A549 (cell line): ENCODE measurements around the gene FRMD8. TPM values are rescaled to one million over a fixed set of nuclear protein-coding genes. Genes with fewer than 3 reads are reported as not detected.

Source experiments
- ATAC-seq, 2 experiments: fragments of 200-7000 bp in 1 of 2; fragments of >200 bp in 1 of 2; cut with Nextera tagmentation in 1 of 2; cut with Tn5 transposase in 1 of 2; 3 replicates each; pipeline versions ENCODE4 v1.8.0 to v1.9.1; 2018 to 2020; ENCODE audit warnings: mild to moderate bottlenecking in 1 of 2, moderate library complexity in 1 of 2
- CTCF ChIA-PET: fragments of 300-600 bp; sonication (Branson Sonifier 250); formaldehyde crosslinking; extraction: SDS; loops from one replicate; lab custom pipeline; 2021; ENCODE audit warnings: antibody characterized with exemption, inconsistent platforms; lab: Yijun Ruan, JAX
- POLR2A ChIA-PET: fragments of 350-600 bp; formaldehyde crosslinking; extraction: SDS; loops from one replicate; lab custom pipeline; 2021; ENCODE audit warnings: antibody characterized with exemption, inconsistent platforms; lab: Yijun Ruan, JAX
- DNase-seq, 2 experiments: peaks; one replicate each; pipeline versions ENCODE4 v3.0.0 to v3.0.0-alpha.2; 2011 to 2016; ENCODE audit warnings: low read depth in 1 of 2, low spot score in 1 of 2
- FAIRE-seq: peaks from 2 replicates; lab custom pipeline; 2011; peaks lifted over from hg19 to GRCh38; lab: Jason Lieb, UNC
- H3K27ac ChIP-seq, 2 experiments: fragments of >200 bp; sonication (Bioruptor Twin); formaldehyde crosslinking; 3 replicates each; pipeline ENCODE4 v1.5.1; 2016 to 2017
- H3K4me1 ChIP-seq: fragments of >200 bp; sonication (Bioruptor Twin); formaldehyde crosslinking; 3 replicates; pipeline ENCODE4 v1.6.1; 2016
- H3K4me2 ChIP-seq: fragments of >200 bp; sonication (Bioruptor Twin); formaldehyde crosslinking; 3 replicates; pipeline ENCODE4 v1.6.1; 2016
- H3K4me3 ChIP-seq: fragments of >200 bp; sonication (Bioruptor Twin); formaldehyde crosslinking; 3 replicates; pipeline ENCODE4 v1.5.1; 2016
- H3K9me3 ChIP-seq: fragments of >200 bp; sonication (Bioruptor Twin); formaldehyde crosslinking; 3 replicates; pipeline ENCODE4 v1.6.1; 2016
- ATOH8 ChIP-seq: fragments of 250-450 bp; sonication (Bioruptor Pico); IDR thresholded peaks from 2 replicates; pipeline ENCODE4 v1.5.0; 2020; ENCODE audit warnings: low read depth, mild to moderate bottlenecking, moderate library complexity
- BHLHE40 ChIP-seq: IDR thresholded peaks from 2 replicates; pipeline ENCODE4 v1.6.1; 2012; ENCODE audit warnings: low read depth, low read length, inconsistent platforms
- CBX2 ChIP-seq: fragments of 200-600 bp; sonication (generic); IDR thresholded peaks from 2 replicates; pipeline ENCODE4 v1.6.1; 2016; ENCODE audit warnings: low read depth, mild to moderate bottlenecking, borderline replicate concordance
- CBX8 ChIP-seq: fragments of 200-600 bp; sonication (generic); IDR thresholded peaks from 2 replicates; pipeline ENCODE4 v1.6.1; 2016
- CEBPB ChIP-seq, 2 experiments: fragments of >200 bp in 1 of 2; sonication (Bioruptor Twin) in 1 of 2; formaldehyde crosslinking in 1 of 2; IDR thresholded peaks; 2 replicates each; pipeline ENCODE4 v1.6.1; 2012 to 2016
- CHD4 ChIP-seq: fragments of 200-600 bp; sonication (generic); IDR thresholded peaks from 2 replicates; pipeline ENCODE4 v1.6.1; 2016; ENCODE audit warnings: antibody characterized with exemption, mild to moderate bottlenecking, borderline replicate concordance
- CTCF ChIP-seq: fragments of >200 bp; sonication (Bioruptor Twin); formaldehyde crosslinking; IDR thresholded peaks from 3 replicates; pipeline ENCODE4 v1.5.1; 2016
- ELK1 ChIP-seq: fragments of 150-350 bp; IDR thresholded peaks from 2 replicates; pipeline ENCODE4 v1.6.1; 2014; ENCODE audit warnings: low read depth, mild to moderate bottlenecking, low read length
- ESRRA ChIP-seq: fragments of 150-350 bp; IDR thresholded peaks from 2 replicates; pipeline ENCODE4 v1.6.1; 2014; ENCODE audit warnings: mild to moderate bottlenecking, low read length, borderline replicate concordance
- FOSB ChIP-seq: fragments of 250-450 bp; sonication (Bioruptor Pico); IDR thresholded peaks from 2 replicates; pipeline ENCODE4 v1.5.0; 2020; ENCODE audit warnings: mild to moderate bottlenecking, moderate library complexity
- FOXS1 ChIP-seq: fragments of 250-450 bp; sonication (Bioruptor Pico); IDR thresholded peaks from 2 replicates; pipeline ENCODE4 v1.5.0; 2020; ENCODE audit warnings: mild to moderate bottlenecking, moderate library complexity
- HDAC2 ChIP-seq: fragments of 200-600 bp; sonication (generic); IDR thresholded peaks from 2 replicates; pipeline ENCODE4 v1.6.1; 2016
- HES2 ChIP-seq: fragments of >200 bp; sonication (Bioruptor Twin); formaldehyde crosslinking; IDR thresholded peaks from 2 replicates; pipeline ENCODE4 v1.6.1; 2016
- HOXA7 ChIP-seq: fragments of 250-450 bp; sonication (Bioruptor Pico); IDR thresholded peaks from 2 replicates; pipeline ENCODE4 v1.5.0; 2020; ENCODE audit warnings: mild to moderate bottlenecking, moderate library complexity
- HOXB13 ChIP-seq: fragments of 250-450 bp; sonication (Bioruptor Pico); IDR thresholded peaks from 2 replicates; pipeline ENCODE4 v1.5.0; 2020; ENCODE audit warnings: low read depth, mild to moderate bottlenecking, moderate library complexity
- HOXB5 ChIP-seq: fragments of 250-450 bp; sonication (Bioruptor Pico); IDR thresholded peaks from 2 replicates; pipeline ENCODE4 v1.5.0; 2020; ENCODE audit warnings: mild to moderate bottlenecking, moderate library complexity
- KDM1A ChIP-seq: fragments of 200-600 bp; sonication (generic); IDR thresholded peaks from 2 replicates; pipeline ENCODE4 v1.6.1; 2016; ENCODE audit warnings: low read depth, mild to moderate bottlenecking
- MAFK ChIP-seq: fragments of 450-650 bp; IDR thresholded peaks from 2 replicates; pipeline ENCODE4 v1.6.1; 2014; ENCODE audit not compliant: partially characterized antibody
- MAX ChIP-seq: IDR thresholded peaks from 2 replicates; pipeline ENCODE4 v1.6.1; 2012
- MAZ ChIP-seq: fragments of 150-350 bp; IDR thresholded peaks from 2 replicates; pipeline ENCODE4 v1.6.1; 2014; ENCODE audit warnings: antibody characterized with exemption, low read depth, low read length, borderline replicate concordance
- NFE2L2 ChIP-seq: fragments of 150-350 bp; conservative IDR thresholded peaks from 2 replicates; pipeline ENCODE4 v1.6.1; 2014; ENCODE audit warnings: low read length
- NPAS2 ChIP-seq: fragments of 250-450 bp; sonication (Bioruptor Pico); IDR thresholded peaks from 2 replicates; pipeline ENCODE4 v1.8.0; 2022; ENCODE audit warnings: mild to moderate bottlenecking, moderate library complexity, borderline replicate concordance
- PHF8 ChIP-seq: fragments of 200-600 bp; sonication (generic); IDR thresholded peaks from 2 replicates; pipeline ENCODE4 v1.6.1; 2016; ENCODE audit warnings: low read depth, mild to moderate bottlenecking, antibody characterized with exemption, moderate library complexity, borderline replicate concordance
- POLR2AphosphoS2 ChIP-seq: conservative IDR thresholded peaks from 2 replicates; pipeline ENCODE4 v1.6.1; 2012; ENCODE audit warnings: low read length, improper control_type of control experiment, inconsistent platforms
- RAD21 ChIP-seq, 2 experiments: fragments of >200 bp in 1 of 2; sonication (Bioruptor Twin) in 1 of 2; formaldehyde crosslinking in 1 of 2; IDR thresholded peaks in 1 of 2; conservative IDR thresholded peaks in 1 of 2; 2 replicates in 1 of 2; 3 replicates in 1 of 2; pipeline ENCODE4 v1.6.1; 2012 to 2018; ENCODE audit warnings: inconsistent platforms in 1 of 2
- RARB ChIP-seq: fragments of 250-450 bp; sonication (Bioruptor Pico); IDR thresholded peaks from 2 replicates; pipeline ENCODE4 v1.8.0; 2021; ENCODE audit warnings: mild to moderate bottlenecking, moderate library complexity
- RNF2 ChIP-seq: fragments of 200-600 bp; sonication (generic); IDR thresholded peaks from 2 replicates; pipeline ENCODE4 v1.6.1; 2016; ENCODE audit warnings: low read depth, mild to moderate bottlenecking, antibody characterized with exemption, moderate library complexity, borderline replicate concordance
- TFCP2L1 ChIP-seq: fragments of 250-450 bp; sonication (Bioruptor Pico); IDR thresholded peaks from 2 replicates; pipeline ENCODE4 v1.5.0; 2021; ENCODE audit warnings: mild to moderate bottlenecking
- ZFP36 ChIP-seq: fragments of 450-650 bp; IDR thresholded peaks from 2 replicates; pipeline ENCODE4 v1.6.1; 2014; ENCODE audit warnings: borderline replicate concordance; ENCODE audit not compliant: partially characterized antibody
- ZNF302 ChIP-seq: fragments of 250-450 bp; sonication (Bioruptor Pico); IDR thresholded peaks from 2 replicates; pipeline ENCODE4 v1.9.0; 2021; ENCODE audit warnings: inconsistent platforms, mild to moderate bottlenecking, moderate library complexity
- WGBS: methylation state at CpG from one replicate; pipeline ENCODE4 v1.1.6; 2017; ENCODE audit errors: missing lambda C conversion rate; 5-methylcytosine and 5-hydroxymethylcytosine counted together
- polyA plus RNA-seq, 4 experiments: library from polyadenylated mRNA; depleted of rRNA in 3 of 4; stranded (reverse); fragments of >200 nt; fragmentation: RNase III in 1 of 4; extraction: RNeasy Plus Mini Kit Qiagen cat#74134 plus additional on column Dnase treatment in 1 of 4; gene quantifications; 2 replicates in 3 of 4; 3 replicates in 1 of 4; pipeline ENCODE4 v1.2.3, GENCODE V29; 2011 to 2017

Gene FRMD8
- polyA plus RNA-seq, 2 of the 4 experiments (the other 2 are of a cell fraction), result 12.9 to 20.0 TPM

- CTCF ChIA-PET, result interaction anchor here (0.6 to 14.2 kb wide), 9 partner anchors 10 to 167 kb away, joined by 3 to 208 read pairs (median 3); partner anchors contain the start of gene NEAT1
- 79% methylated on average over 8 of the region's 8 CpGs for WGBS
- DNase-seq, result no peak
- peaks cover 82% of the 10 kb centered on the region for H3K4me1 ChIP-seq
- TF ChIP-seq CEBPB (IDR thresholded peaks at IDR 0.05), result no peak
- no peak for TF ChIP-seq PHF8
- no peak for TF ChIP-seq MAZ
- no peak for TF ChIP-seq CTCF
- no peak for TF ChIP-seq BHLHE40
- TF ChIP-seq ZNF302 (CRISPR knock-in tag), result no peak
- no peak for TF ChIP-seq HOXA7 (CRISPR knock-in tag)
- no peak for TF ChIP-seq ZFP36
- no peak for TF ChIP-seq MAX
- no peak for TF ChIP-seq POLR2AphosphoS2
- no peak for TF ChIP-seq RNF2
- no peak for TF ChIP-seq KDM1A
- TF ChIP-seq FOSB (CRISPR knock-in tag), result no peak
- no peak for TF ChIP-seq FOXS1 (CRISPR knock-in tag)
- TF ChIP-seq, all 56 proteins: peak for 0
- POLR2A ChIA-PET, result interaction anchor here (0.6 kb wide), 1 partner anchor 124 kb away, joined by 3 read pairs; no protein-coding TSS in a partner anchor
- peak overlapping the region; percentile 93; the same call in 2 of the 3 replicates for H3K4me2 ChIP-seq
- H3K4me3 ChIP-seq, result no peak overlapping the region
- peak overlapping the region; percentile 93 to 99 for H3K27ac ChIP-seq
- no peak for FAIRE-seq
- no peak for ATAC-seq
- H3K9me3 ChIP-seq, result no peaks in the 10 kb centered on the region
Observed at GRCh38 chr11:65384301-65384889, 2.0 kb upstream of the FRMD8 start.

- peak overlapping the region in 1 of 2 experiments; percentile 33; a peak in 2 of 6 replicates for H3K27ac ChIP-seq
- H3K4me2 ChIP-seq, result peak overlapping the region; percentile 79
- TF ChIP-seq HOXB5 (CRISPR knock-in tag) (no peak), RAD21 (conservative IDR thresholded peaks at IDR 0.05 in 1 of 2, IDR thresholded peaks at IDR 0.05 in 1 of 2) (no peak), MAFK (no peak)
- ATAC-seq (no peak), FAIRE-seq (no peak), DNase-seq (no peak)
- no peak overlapping the region for H3K4me3 ChIP-seq
- ChIA-PET POLR2A (no interaction called here), CTCF (interaction anchor here (0.6 to 14.2 kb wide), 8 partner anchors 9 to 152 kb away, joined by 3 to 208 read pairs (median 6); partner anchors contain the start of gene NEAT1)
- H3K9me3 ChIP-seq, result no peaks in the 10 kb centered on the region
- WGBS, result 97% methylated on average over 4 of the region's 4 CpGs
- H3K4me1 ChIP-seq, result peaks cover 67% of the 10 kb centered on the region
Observed at GRCh38 chr11:65388731-65389130, 2.3 kb downstream of the FRMD8 start.

- Histone ChIP-seq H3K4me1 (peaks cover 60% of the 10 kb centered on the region), H3K27ac (peak overlapping the region in 1 of 2 experiments; percentile 55; a peak in 1 of 6 replicates), H3K9me3 (no peaks in the 10 kb centered on the region), H3K4me2 (peak overlapping the region; percentile 79), H3K4me3 (no peak overlapping the region)
- ATAC-seq, result no peak
- no peak for DNase-seq
- 95% methylated on average over 10 of the region's 20 CpGs for WGBS
- ChIA-PET CTCF (interaction anchor here (0.6 to 14.2 kb wide), 7 partner anchors 11 to 152 kb away, joined by 3 to 208 read pairs (median 3); partner anchors contain the start of gene NEAT1), POLR2A (no interaction called here)
- FAIRE-seq, result no peak
- TF ChIP-seq NFE2L2 (no peak), CHD4 (no peak), TFCP2L1 (no peak), ELK1 (no peak), HOXB13 (CRISPR knock-in tag) (no peak), FOXS1 (CRISPR knock-in tag) (no peak), HDAC2 (no peak), CBX2 (no peak), ESRRA (no peak), NPAS2 (CRISPR knock-in tag) (no peak), CEBPB (IDR thresholded peaks at IDR 0.05) (no peak), RARB (CRISPR knock-in tag) (no peak), HES2 (no peak), ZFP36 (no peak), CBX8 (no peak), ATOH8 (CRISPR knock-in tag) (no peak), FOSB (CRISPR knock-in tag) (no peak)
Observed at GRCh38 chr11:65389294-65389980, 3.0 kb downstream of the FRMD8 start.
